ENCODE data around the gene CENPN.

CENPN gene

GRCh38 chr16:81035398-81035974 is 28.5 kb downstream of the CENPN start, which contains the start of gene ATMIN:
Gene ATMIN, plus strand, starts transcription at chr16:81035842. Its CDS starts 29 bp downstream, at chr16:81035871.
- peak; percentile 87 for DNase-seq

- peak; percentile 21 for DNase-seq
Observed at GRCh38 chr16:81035975-81036750, 29.1 kb downstream of the CENPN start.

GRCh38 chr16:81036751-81037350 is 29.8 kb downstream of the CENPN start:
- peak; percentile 73 for DNase-seq

GRCh38 chr16:81040131-81040530 is 33.1 kb downstream of the CENPN start:
- DNase-seq, result no peak

- no peak for DNase-seq
Observed at GRCh38 chr16:81040842-81041241, 33.8 kb downstream of the CENPN start.

- DNase-seq, result no peak
Observed at GRCh38 chr16:81041696-81042095, 34.7 kb downstream of the CENPN start.

GRCh38 chr16:81042821-81043220 is 35.8 kb downstream of the CENPN start:
- DNase-seq, result no peak

- DNase-seq, result no peak
Observed at GRCh38 chr16:81053761-81054160, 46.7 kb downstream of the CENPN start.

- DNase-seq, result no peak
Observed at GRCh38 chr16:81060576-81061306, 53.7 kb downstream of the CENPN start.

GRCh38 chr16:81061307-81061640 is 54.3 kb downstream of the CENPN start:
- no peak for DNase-seq

GRCh38 chr16:81061871-81062608 is 55.0 kb downstream of the CENPN start:
- no peak for DNase-seq

- DNase-seq, result no peak
Observed at GRCh38 chr16:81066681-81067080, 59.7 kb downstream of the CENPN start.

- DNase-seq, result no peak
Observed at GRCh38 chr16:81067166-81067565, 60.2 kb downstream of the CENPN start.

GRCh38 chr16:81069063-81069462 is 62.0 kb downstream of the CENPN start:
- no peak for DNase-seq

- DNase-seq, result no peak
Observed at GRCh38 chr16:81070979-81071378, 64.0 kb downstream of the CENPN start.

GRCh38 chr16:81071805-81072204 is 64.8 kb downstream of the CENPN start:
- DNase-seq, result no peak

- no peak for DNase-seq
Observed at GRCh38 chr16:81073560-81074330, 66.7 kb downstream of the CENPN start.

GRCh38 chr16:81076566-81077075 is 69.6 kb downstream of the CENPN start:
- peak; percentile 88 for DNase-seq

GRCh38 chr16:81077076-81077940 is 70.3 kb downstream of the CENPN start, which contains the start of gene C16orf46:
Gene C16orf46, minus strand, starts transcription at chr16:81077238. Its CDS starts 13,283 bp downstream, at chr16:81063955.
- DNase-seq, result peak; percentile 96

- no peak for DNase-seq
Observed at GRCh38 chr16:81080233-81080632, 73.2 kb downstream of the CENPN start.

GRCh38 chr16:81081014-81081413 is 74.0 kb downstream of the CENPN start:
- no peak for DNase-seq
